Endothelial cell of umbilical vein (primary cell): ENCODE data around the gene CAPN5. TPM values are rescaled to one million over a fixed set of nuclear protein-coding genes. Genes with fewer than 3 reads are reported as not detected.

Experiments
- BruUV-seq: library from RNA; stranded (reverse); fragments of 400-500 nt; replicated peaks from 2 replicates; lab custom pipeline; 2021; lab: Mats Ljungman, UMichigan
- CTCF ChIA-PET: fragments of 300-600, 350-600 bp; sonication (Branson Sonifier 250); formaldehyde crosslinking; loops from one replicate; lab custom pipeline; 2021; ENCODE audit warnings: antibody characterized with exemption, inconsistent platforms; lab: Charles Lee
- POLR2A ChIA-PET: fragments of 300-600, 350-600 bp; sonication (Branson Sonifier 250); formaldehyde crosslinking; loops from one replicate; lab custom pipeline; 2021; ENCODE audit warnings: antibody characterized with exemption, inconsistent platforms; lab: Charles Lee
- DNase-seq: peaks from one replicate; pipeline ENCODE4 v3.0.0-alpha.2; 2011; ENCODE audit warnings: low read depth, low spot score
- FAIRE-seq: peaks from 2 replicates; lab custom pipeline; 2011; peaks lifted over from hg19 to GRCh38; lab: Jason Lieb, UNC
- H2AFZ ChIP-seq: 2 replicates; pipeline ENCODE4 v1.6.0; 2012; ENCODE audit warnings: low read depth, low read length, control low read depth, inconsistent platforms
- H3K27ac ChIP-seq: 2 replicates; pipeline ENCODE4 v1.5.1; 2011; ENCODE audit warnings: low read depth, mild to moderate bottlenecking, control low read depth, low read length, moderate library complexity; ENCODE audit not compliant: insufficient read depth
- H3K27me3 ChIP-seq, 2 experiments: 2 replicates each; pipeline versions ENCODE4 v1.6.0 to v1.6.1; 2011; ENCODE audit warnings: low read length in 2 of 2, mixed read lengths in 1 of 2; ENCODE audit not compliant: control insufficient read depth in 2 of 2, insufficient read depth in 2 of 2
- H3K36me3 ChIP-seq, 2 experiments: 2 replicates in 1 of 2; 3 replicates in 1 of 2; pipeline ENCODE4 v1.5.1; 2011; ENCODE audit warnings: low read length in 2 of 2, mild to moderate bottlenecking in 1 of 2, moderate library complexity in 1 of 2; ENCODE audit not compliant: control insufficient read depth in 2 of 2, insufficient read depth in 2 of 2; ENCODE audit errors: extremely low read depth in 1 of 2
- H3K4me1 ChIP-seq: 3 replicates; pipeline ENCODE4 v1.5.1; 2011; ENCODE audit warnings: mild to moderate bottlenecking, low read length; ENCODE audit not compliant: control insufficient read depth, insufficient read depth; ENCODE audit errors: extremely low read depth
- H3K4me2 ChIP-seq: 2 replicates; pipeline ENCODE4 v1.6.1; 2011; ENCODE audit warnings: low read length, control low read depth, mixed read lengths; ENCODE audit not compliant: insufficient read depth
- H3K4me3 ChIP-seq, 3 experiments: fragments of 200-600 bp in 1 of 3; sonication (generic), shearing (Covaris generic) in 1 of 3; replicated peaks in 1 of 3; 2 replicates each; pipeline ENCODE4 v1.5.1; 2011 to 2016; ENCODE audit warnings: control low read depth in 3 of 3, low read length in 3 of 3, mild to moderate bottlenecking in 2 of 3, inconsistent platforms in 1 of 3, low read depth in 1 of 3, moderate library complexity in 1 of 3; ENCODE audit not compliant: insufficient read depth in 1 of 3
- H3K79me2 ChIP-seq: 2 replicates; pipeline ENCODE4 v1.6.0; 2012; ENCODE audit warnings: low read length, inconsistent platforms; ENCODE audit not compliant: control insufficient read depth, insufficient read depth
- H3K9ac ChIP-seq: replicated peaks from 2 replicates; pipeline ENCODE3; 2011; ENCODE audit warnings: low read length, control low read depth; ENCODE audit not compliant: insufficient read depth; ENCODE audit errors: extremely low read depth
- H3K9me1 ChIP-seq: replicated peaks from 3 replicates; pipeline ENCODE4 v1.6.0; 2011; ENCODE audit warnings: mild to moderate bottlenecking, low read length; ENCODE audit not compliant: control insufficient read depth, insufficient read depth; ENCODE audit errors: extremely low read depth
- H3K9me3 ChIP-seq: replicated peaks from 2 replicates; pipeline ENCODE4 v1.5.1; 2012; ENCODE audit warnings: low read length, inconsistent platforms; ENCODE audit not compliant: control insufficient read depth, insufficient read depth
- H4K20me1 ChIP-seq: replicated peaks from 2 replicates; pipeline ENCODE3; 2011; ENCODE audit warnings: mild to moderate bottlenecking, low read length; ENCODE audit not compliant: control insufficient read depth, insufficient read depth; ENCODE audit errors: extremely low read depth
- EZH2 ChIP-seq: IDR thresholded peaks from 2 replicates; pipeline ENCODE4 v1.6.1; 2012; ENCODE audit warnings: borderline replicate concordance, low read depth, mild to moderate bottlenecking, moderate library complexity, low read length, inconsistent platforms; ENCODE audit not compliant: severe bottlenecking
- FOS ChIP-seq: IDR thresholded peaks from 2 replicates; pipeline ENCODE4 v1.6.1; 2011; ENCODE audit warnings: mild to moderate bottlenecking, low read length, moderate library complexity, borderline replicate concordance; ENCODE audit not compliant: insufficient read depth
- GATA2 ChIP-seq: IDR thresholded peaks from 2 replicates; pipeline ENCODE4 v1.7.0; 2011; ENCODE audit warnings: low read depth, mild to moderate bottlenecking, moderate library complexity, mixed read lengths, low read length; ENCODE audit not compliant: insufficient read length, insufficient read depth
- JUN ChIP-seq: IDR thresholded peaks from 2 replicates; pipeline ENCODE4 v1.6.1; 2011; ENCODE audit warnings: borderline replicate concordance, low read depth; ENCODE audit not compliant: insufficient read length, insufficient read depth
- MAX ChIP-seq: IDR thresholded peaks from 2 replicates; pipeline ENCODE4 v1.6.1; 2011; ENCODE audit not compliant: insufficient read depth, insufficient read length
- MYC ChIP-seq: IDR thresholded peaks from one replicate; pipeline ENCODE4 v1.6.1; 2011; ENCODE audit warnings: mild to moderate bottlenecking, low read depth, low read length
- POLR2A ChIP-seq: IDR thresholded peaks from 2 replicates; pipeline ENCODE4 v1.6.1; 2012; ENCODE audit warnings: low read depth, mild to moderate bottlenecking, control low read depth, low read length
- POLR2AphosphoS5 ChIP-seq: IDR thresholded peaks from 2 replicates; pipeline ENCODE4 v1.6.1; 2012; ENCODE audit warnings: low read depth, mild to moderate bottlenecking, control low read depth, low read length, moderate library complexity; ENCODE audit not compliant: insufficient read depth
- dilution Hi-C: fragments of 300-500 bp; cut with MboI; formaldehyde crosslinking; loops from one replicate; pipeline ENCODE4 v1.15.0; 2019; ENCODE audit warnings: low sequenced_read_pairs; ENCODE audit not compliant: extremely low pct_ligation_motif_present
- intact Hi-C: fragments of 100-400 bp; cut with micrococcal nuclease; formaldehyde crosslinking; loops from one replicate; pipeline ENCODE4 v1.10.0; 2022
- polyA plus RNA-seq, 4 experiments: library from polyadenylated mRNA; depleted of rRNA in 3 of 4; stranded (reverse) in 3 of 4; unstranded in 1 of 4; fragments of >200 nt; gene quantifications; 2 replicates each; pipeline versions ENCODE4 v1.2.1 to v1.2.3, GENCODE V29; 2011 to 2012; ENCODE audit warnings: missing spikeins in 1 of 4
- total RNA-seq: library from RNA; stranded (reverse); gene quantifications from 2 replicates; pipeline ENCODE4 v1.2.3, GENCODE V29; 2021
- TF ChIP-seq, protein P1 (sequence below), 2 donors: IDR thresholded peaks; 1 replicate in 1 of 2; 2 replicates in 1 of 2; pipeline ENCODE4 v1.5.1; 2011; ENCODE audit warnings: low read length in 2 of 2, mild to moderate bottlenecking in 2 of 2, moderate library complexity in 2 of 2, control low read depth in 1 of 2, inconsistent platforms in 1 of 2, low read depth in 1 of 2; ENCODE audit not compliant: insufficient read depth in 1 of 2; ENCODE audit errors: extremely low read depth in 1 of 2

Gene CAPN5
- total and polyA plus RNA-seq, 2 donors (not counting 3 experiments of a cell fraction or from before 2014, with no cell fraction given) = 15.0 to 17.0 TPM

DNA sequence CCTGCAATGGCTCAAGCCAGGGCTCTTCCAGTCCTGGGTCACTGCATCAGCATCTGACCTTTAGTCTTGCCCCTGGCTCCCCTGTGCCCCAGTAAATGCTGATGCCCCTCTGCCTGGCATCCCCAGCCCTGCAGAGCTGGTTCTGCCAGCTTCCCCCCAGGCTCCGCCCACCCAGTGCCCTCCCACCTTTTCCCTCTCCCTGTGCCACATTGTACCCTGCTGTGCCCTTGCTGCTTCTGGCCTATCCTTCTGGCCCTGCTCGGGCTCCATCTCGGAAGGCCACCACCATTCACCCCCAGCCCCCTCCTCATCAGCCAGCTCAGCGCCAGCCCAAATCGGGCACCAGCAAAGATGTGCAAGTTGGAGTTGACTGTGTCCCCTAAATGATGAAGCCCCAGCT lies 7.4 kb downstream of the CAPN5 start:
- no peaks in the 10 kb centered on the region for H3K36me3 ChIP-seq
- no peak for FAIRE-seq
- no peaks in the 10 kb centered on the region for H4K20me1 ChIP-seq
- H3K9ac ChIP-seq = peak overlapping the region; percentile 47
- dilution Hi-C loops (no loop called here), intact Hi-C loops (no loop called here)
- H3K4me2 ChIP-seq = peak overlapping the region; percentile 12
- H3K27me3 ChIP-seq = no peaks in the 10 kb centered on the region
- no peak overlapping the region for H3K4me3 ChIP-seq
- H3K27ac ChIP-seq = peak overlapping the region; percentile 80
- H3K9me1 ChIP-seq = no peaks in the 10 kb centered on the region
- H3K79me2 ChIP-seq = no peaks in the 10 kb centered on the region
- TF ChIP-seq POLR2AphosphoS5 (no peak), JUN (no peak), GATA2 (no peak), EZH2 (no peak), POLR2A (no peak), MAX (no peak), FOS (no peak), MYC (no peak)
- TF ChIP-seq, protein P1, sequence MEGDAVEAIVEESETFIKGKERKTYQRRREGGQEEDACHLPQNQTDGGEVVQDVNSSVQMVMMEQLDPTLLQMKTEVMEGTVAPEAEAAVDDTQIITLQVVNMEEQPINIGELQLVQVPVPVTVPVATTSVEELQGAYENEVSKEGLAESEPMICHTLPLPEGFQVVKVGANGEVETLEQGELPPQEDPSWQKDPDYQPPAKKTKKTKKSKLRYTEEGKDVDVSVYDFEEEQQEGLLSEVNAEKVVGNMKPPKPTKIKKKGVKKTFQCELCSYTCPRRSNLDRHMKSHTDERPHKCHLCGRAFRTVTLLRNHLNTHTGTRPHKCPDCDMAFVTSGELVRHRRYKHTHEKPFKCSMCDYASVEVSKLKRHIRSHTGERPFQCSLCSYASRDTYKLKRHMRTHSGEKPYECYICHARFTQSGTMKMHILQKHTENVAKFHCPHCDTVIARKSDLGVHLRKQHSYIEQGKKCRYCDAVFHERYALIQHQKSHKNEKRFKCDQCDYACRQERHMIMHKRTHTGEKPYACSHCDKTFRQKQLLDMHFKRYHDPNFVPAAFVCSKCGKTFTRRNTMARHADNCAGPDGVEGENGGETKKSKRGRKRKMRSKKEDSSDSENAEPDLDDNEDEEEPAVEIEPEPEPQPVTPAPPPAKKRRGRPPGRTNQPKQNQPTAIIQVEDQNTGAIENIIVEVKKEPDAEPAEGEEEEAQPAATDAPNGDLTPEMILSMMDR (IDR thresholded peaks at IDR 0.05; ENCODE audit: extremely low read depth in 1 of 2, insufficient read depth in 1 of 2, low read depth in 1 of 2, low read length in 2 of 2) = no peak
- no peak overlapping the region for H2AFZ ChIP-seq
- no TSS peak for BruUV-seq
- peaks cover 30% of the 10 kb centered on the region for H3K4me1 ChIP-seq
- POLR2A ChIA-PET = no interaction called here
- no peak for DNase-seq
- CTCF ChIA-PET = interaction anchor here (1.4 to 3.4 kb wide), 8 partner anchors 8 to 155 kb away, joined by 3 to 44 read pairs (median 8); no protein-coding TSS in a partner anchor
- H3K9me3 ChIP-seq = no peaks in the 10 kb centered on the region
